ENCODE data around the gene CETP. TPM values are rescaled to one million over a fixed set of nuclear protein-coding genes. Genes with fewer than 3 reads are reported as not detected.

CETP gene
- total and polyA plus RNA-seq, 4 donors, result 3.3 to 24.0 (median 6.3) TPM

GRCh38 chr16:56921571-56921970 is 40.2 kb upstream of the CETP start:
- H3K27me3 ChIP-seq (ENCODE audit: control insufficient read depth in 4 of 4, insufficient read depth in 4 of 4, low read length in 3 of 4), result no peaks in the 10 kb centered on the region
- 78% methylated on average over 4 of the region's 4 CpGs for WGBS
- no peak for DNase-seq (ENCODE audit: low spot score)
- no peak for TF ChIP-seq CTCF (IDR thresholded peaks at IDR 0.05; ENCODE audit: low read depth, low read length, missing input control)
- no peak for TF ChIP-seq ZBTB33 (IDR thresholded peaks at IDR 0.05)
- TF ChIP-seq GABPA (IDR thresholded peaks at IDR 0.05 in 1 of 2, conservative IDR thresholded peaks at IDR 0.05 in 1 of 2), result no peak
- no peak for TF ChIP-seq FOXA2 (IDR thresholded peaks at IDR 0.05)
- TF ChIP-seq MAX (IDR thresholded peaks at IDR 0.05), result no peak
- TF ChIP-seq RAD21 (IDR thresholded peaks at IDR 0.05), result no peak
- no peak for TF ChIP-seq JUND (IDR thresholded peaks at IDR 0.05)
- no peak for TF ChIP-seq FOXA1 (IDR thresholded peaks at IDR 0.05)
- TF ChIP-seq ATF3 (IDR thresholded peaks at IDR 0.05), result no peak
- TF ChIP-seq EGR1 (IDR thresholded peaks at IDR 0.05; ENCODE audit: low read depth in 2 of 2), result no peak
- TF ChIP-seq HNF4A (conservative IDR thresholded peaks at IDR 0.05), result no peak
- TF ChIP-seq TAF1 (conservative IDR thresholded peaks at IDR 0.05), result no peak
- TF ChIP-seq RXRA (IDR thresholded peaks at IDR 0.05), result no peak
- no peak for TF ChIP-seq REST (IDR thresholded peaks at IDR 0.05)
- no peak for TF ChIP-seq SP1 (IDR thresholded peaks at IDR 0.05)
- TF ChIP-seq YY1 (IDR thresholded peaks at IDR 0.05), result no peak
- no peaks in the 10 kb centered on the region for H3K9me3 ChIP-seq (ENCODE audit: control insufficient read depth in 4 of 4, low read length in 3 of 4)
- H3K4me3 ChIP-seq (ENCODE audit: low read depth in 1 of 3, low read length in 3 of 3), result no peak overlapping the region
- H3K9ac ChIP-seq (ENCODE audit: low read depth in 1 of 2, low read length in 2 of 2), result no peak overlapping the region
- no peak overlapping the region for H3K27ac ChIP-seq (ENCODE audit: low read depth in 1 of 2, low read length in 2 of 2)
- H3K4me1 ChIP-seq (ENCODE audit: control insufficient read depth in 4 of 4, insufficient read depth in 4 of 4, low read length in 3 of 4), result peaks cover 0 to 21% (median 7%) of the 10 kb centered on the region in 4 donors
- no peaks in the 10 kb centered on the region for H3K36me3 ChIP-seq (ENCODE audit: control insufficient read depth in 4 of 4, insufficient read depth in 3 of 4, low read depth in 1 of 4, low read length in 3 of 4)

Data from liver (tissue), 9 donors.